HG03342 (cell line): Measurements from ENCODE around the gene KDSR.
"Not testable (repeated sequence)": the region's sequence is repeated elsewhere in the genome, so short reads cannot be mapped to it uniquely, and the experiment has no call there.

Source experiments
- ATAC-seq: cut with Tn5 transposase; IDR thresholded peaks from one replicate; pipeline ENCODE4 v1.9.1; 2021; ENCODE audit warnings: mild to moderate bottlenecking, moderate library complexity; ENCODE audit not compliant: unreplicated experiment

KDSR gene

DNA sequence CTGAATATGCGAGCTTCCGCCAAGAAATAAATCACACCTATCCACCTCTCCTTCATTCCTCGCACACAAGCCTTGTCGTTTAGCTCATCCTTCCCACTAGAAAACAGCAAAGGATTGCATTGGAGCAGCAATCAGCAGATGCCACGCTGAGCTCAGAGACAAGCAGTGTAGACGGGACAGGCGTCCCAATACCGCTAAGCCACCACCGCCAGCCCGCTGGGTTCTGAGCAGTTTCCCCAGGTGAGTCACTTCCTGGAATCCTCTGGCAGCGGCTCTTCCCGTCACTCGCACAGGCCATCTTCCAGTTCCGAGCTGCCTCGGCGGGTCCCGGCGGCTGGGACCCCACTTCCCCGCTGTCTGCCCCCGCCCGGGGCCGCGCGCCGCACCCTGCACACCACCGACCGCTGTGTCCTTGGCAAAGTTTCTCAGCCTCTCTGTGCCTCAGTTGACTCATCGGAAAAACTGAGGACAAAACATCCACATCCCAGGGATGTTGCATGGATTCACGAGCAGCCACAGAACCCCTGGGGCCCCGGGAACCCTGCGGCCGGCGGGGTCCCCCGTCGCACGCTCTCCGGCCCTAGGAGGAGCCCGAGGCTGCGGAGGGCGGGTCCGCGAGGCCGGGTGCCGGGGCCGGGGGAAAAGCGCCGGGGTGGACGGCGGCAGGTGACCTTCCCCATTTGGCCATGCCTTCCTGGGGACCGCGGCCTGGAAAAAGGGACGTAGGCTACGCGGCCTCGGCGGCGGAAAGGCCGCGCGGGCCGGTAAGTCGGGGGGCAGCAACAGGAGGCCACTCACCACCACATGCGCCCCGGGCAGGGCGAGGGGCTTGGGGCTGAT, 573 bp downstream of the KDSR start:
- peak; percentile 29 for ATAC-seq

DNA sequence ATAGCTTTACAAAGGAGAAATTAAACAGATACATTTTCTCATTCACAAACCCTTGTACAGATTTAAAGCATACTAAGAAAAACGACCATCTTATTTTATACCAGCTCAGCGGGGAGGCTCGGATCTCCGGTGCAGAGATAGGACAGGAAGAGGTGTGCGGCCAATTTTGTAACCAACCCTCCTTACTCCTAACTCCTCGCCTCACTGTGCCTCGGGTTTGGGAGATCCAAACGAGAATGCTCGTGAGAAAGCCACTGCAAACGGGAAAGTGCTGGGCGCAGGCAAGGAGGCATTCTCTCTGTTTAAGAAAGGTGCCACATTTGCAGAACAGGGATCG, 1.2 kb downstream of the KDSR start:
- ATAC-seq, result no peak

DNA sequence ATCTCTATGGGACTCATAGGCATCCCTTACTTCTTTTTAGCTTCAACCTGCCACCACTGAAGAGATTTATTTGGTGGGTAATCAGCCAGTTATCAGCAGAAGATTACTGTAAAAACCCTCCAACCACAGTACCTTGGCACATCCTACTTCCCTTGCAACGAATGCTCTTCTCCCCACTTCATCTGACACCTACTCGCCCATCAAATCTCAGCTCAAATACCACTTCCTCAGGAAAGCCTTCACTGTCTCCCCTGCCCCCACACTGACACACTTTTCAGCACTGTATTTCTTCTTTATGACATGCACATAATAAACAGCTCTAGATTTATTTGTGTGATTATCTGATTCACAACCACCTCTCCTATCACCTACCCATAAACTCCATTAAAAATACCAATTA, 3.1 kb downstream of the KDSR start:
- ATAC-seq, result no peak

DNA sequence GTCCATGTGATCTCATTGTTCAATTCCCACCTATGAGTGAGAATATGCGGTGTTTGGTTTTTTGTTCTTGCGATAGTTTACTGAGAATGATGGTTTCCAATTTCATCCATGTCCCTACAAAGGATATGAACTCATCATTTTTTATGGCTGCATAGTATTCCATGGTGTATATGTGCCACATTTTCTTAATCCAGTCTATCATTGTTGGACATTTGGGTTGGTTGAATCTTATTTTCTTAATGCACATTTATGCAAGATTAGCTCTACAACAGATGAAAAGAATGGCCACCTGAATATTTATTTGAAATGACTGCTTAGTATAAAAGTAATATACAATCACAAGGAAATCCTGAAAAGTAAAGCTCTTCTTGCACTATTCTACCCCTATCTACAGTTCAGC, 3.6 kb downstream of the KDSR start:
- ATAC-seq, result not testable (repeated sequence)

DNA sequence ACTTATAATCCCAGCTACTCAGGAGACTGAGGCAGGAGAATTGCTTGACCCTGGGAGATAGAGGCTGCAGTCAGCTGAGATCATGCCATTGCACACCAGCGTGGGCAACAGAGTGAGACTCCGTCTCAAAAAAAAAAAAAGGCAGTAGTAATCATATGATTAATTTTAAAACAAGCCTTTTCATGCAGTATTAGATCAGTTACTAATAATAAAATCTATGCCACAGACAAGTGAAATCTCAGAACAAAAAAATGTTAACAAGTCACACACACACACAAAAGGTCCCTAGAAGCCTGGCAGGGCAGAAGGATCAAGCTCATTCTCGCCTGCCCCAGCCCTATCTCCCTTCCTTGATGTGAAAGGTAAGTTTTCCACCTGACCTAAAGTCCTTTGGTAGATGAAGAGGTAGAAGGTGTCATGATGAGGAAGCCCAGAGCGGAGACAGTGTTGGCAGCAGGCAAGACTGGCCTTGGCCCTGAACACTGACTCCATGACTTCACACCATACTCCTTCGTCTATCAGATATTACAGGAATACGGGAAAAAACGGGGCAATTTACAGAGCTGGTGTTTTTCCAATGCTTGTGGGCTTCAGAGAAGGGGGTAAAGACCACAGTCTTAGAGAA, 10.6 kb downstream of the KDSR start:
- ATAC-seq, result no peak

DNA sequence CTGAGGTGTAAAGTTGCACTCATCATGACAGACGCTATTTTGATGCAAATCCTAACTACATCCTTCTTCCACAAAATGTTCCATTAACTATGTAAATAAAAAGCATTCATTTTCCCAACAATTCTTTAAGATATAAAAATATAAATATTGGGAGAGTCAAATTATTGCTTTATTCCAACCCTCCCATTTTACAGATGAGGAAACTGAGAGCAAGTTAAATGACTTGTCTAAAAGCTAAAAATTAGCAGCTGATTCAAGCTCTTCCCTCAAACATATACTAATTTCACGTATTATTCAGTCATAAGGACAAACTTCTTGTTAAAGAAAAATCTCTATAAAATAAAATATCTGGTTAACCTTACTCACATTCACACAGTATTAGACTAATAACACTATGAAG, 16.8 kb downstream of the KDSR start:
- no peak for ATAC-seq

DNA sequence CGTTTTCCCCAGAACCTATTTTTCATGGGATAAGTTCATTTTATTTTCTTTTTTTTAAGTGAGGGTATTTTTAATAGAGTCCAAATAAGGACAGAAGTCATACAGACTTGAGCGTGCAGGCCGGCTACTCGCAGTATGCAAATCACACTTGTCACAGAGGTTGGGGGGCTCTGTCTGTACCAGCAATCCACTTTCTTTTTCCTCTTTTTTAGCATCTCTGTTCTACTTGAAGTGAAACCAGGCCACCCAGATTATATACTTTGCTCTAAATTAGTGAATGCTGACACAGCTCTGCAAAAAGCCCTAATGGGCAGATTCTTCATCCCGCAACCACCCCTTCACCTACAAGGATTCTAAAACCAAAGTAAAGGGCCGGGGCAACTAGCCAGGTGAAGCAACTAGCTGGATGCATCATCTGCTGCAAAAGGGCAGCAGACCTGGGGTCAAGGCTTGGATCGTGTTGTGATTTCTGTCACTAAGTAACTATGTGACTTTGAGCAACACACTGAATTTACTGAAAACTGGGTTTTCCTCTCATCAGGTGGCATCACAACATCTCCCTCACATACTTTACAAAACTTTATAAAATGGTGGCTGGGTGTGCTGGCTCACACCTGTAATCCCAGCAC, 18.4 kb downstream of the KDSR start:
- ATAC-seq, result peak; percentile 51

DNA sequence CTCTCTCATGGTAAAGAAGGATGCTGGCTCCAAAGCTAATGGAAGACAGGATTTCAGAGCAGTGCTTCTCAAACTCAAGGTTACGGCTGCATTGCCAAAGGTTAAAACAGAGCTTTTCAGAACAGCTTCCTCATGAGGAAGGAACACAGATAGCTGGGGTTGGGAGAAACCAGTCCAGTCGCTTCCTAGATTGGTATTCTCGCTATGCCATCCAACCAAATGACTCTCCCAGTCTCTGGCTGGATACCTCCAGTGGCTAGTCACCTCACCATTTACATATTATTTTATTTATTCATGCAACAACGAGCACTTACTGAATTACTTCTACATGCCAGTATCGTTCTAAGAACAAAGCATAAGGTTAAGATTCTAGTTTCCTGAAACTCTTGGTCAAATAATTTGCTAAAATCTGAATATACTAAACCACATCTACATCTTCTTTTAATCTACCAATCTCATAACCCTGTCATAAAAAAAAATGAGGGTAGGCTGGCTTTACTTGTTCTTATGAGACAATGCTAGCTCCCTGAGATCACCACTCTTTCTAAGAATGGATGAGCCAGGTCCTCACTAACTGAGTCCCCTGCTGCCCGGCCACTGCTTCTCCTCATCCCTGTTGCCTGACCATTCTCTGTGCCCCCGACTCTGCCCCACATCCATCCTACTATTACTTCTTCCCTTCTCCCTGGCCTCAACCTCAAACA, 20.4 kb downstream of the KDSR start:
- ATAC-seq, result no peak

DNA sequence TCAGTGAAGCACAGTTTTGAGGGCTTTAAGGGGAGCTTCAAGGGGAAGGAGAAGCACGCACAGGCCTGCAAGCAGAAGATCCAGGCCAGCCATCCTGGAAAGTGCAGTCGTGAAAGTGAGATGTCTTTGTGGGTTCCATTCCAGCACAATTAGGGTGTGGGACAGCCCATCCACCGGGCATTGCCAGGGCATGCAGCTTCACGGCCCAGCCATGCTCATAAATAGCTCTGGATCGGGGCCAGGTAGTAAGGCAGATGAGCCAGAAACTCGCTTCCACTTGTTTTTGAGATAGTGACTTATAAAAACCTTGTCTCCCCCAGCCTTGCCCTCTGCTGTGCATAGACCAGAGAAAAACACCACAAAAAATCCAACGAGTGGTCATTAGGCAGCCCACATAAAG, 21.0 kb downstream of the KDSR start:
- ATAC-seq, result no peak

DNA sequence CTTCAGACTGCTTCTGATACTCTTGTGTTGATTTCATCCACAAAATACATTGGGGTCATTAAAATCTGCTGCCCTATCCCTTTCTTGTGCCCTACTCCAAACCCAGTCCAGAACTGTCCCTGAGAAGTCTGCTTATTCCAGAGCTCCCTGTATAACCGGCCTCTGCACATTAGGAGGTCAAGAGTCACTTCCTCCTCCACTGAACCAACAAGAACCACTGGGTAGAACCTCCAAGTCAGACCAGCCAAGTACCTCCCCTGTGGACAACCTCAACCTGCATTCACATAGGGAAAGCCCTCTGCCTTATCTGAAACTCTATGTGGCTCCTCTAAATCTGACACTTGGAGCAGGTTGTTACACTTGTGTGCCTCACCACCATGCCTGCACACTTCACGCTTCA, 22.1 kb downstream of the KDSR start:
- no peak for ATAC-seq

DNA sequence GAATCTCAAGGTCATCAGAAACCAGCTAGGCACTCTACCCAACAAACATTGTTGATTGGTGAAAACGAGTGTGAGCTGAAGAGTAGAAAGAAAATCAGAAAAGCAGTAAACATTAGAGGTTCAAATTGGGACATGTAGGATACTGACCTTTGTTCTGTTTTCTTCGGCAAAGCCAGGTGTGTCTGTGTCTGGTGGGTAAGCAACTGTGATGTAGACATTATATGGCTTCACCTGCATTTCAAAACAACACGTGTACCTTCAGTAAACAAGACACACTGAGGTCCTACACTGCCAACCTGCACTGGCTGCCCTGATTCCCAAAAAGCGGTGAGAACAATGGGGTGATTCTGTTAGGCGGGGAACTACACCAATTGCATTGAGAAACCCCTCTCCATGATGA, 22.7 kb downstream of the KDSR start:
- no peak for ATAC-seq

DNA sequence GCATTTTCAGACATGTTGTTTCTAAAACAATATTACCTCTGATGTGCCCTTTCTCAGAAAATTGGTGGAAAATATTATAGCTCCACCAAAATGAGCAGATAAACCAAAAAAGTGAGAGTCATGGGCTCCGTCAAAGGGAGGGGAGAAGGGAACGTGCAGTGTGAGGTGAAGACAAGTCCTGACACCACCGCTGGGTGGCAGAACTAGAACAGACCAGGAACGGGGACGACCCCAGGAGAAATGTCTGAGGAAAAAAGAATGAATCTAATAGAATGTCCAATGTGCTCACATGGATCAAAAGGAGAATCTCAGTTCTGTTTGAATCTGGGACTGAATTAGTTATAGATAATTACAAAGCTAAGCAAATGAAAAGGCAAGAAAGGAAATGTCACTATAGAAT, 24.8 kb downstream of the KDSR start:
- ATAC-seq, result no peak

DNA sequence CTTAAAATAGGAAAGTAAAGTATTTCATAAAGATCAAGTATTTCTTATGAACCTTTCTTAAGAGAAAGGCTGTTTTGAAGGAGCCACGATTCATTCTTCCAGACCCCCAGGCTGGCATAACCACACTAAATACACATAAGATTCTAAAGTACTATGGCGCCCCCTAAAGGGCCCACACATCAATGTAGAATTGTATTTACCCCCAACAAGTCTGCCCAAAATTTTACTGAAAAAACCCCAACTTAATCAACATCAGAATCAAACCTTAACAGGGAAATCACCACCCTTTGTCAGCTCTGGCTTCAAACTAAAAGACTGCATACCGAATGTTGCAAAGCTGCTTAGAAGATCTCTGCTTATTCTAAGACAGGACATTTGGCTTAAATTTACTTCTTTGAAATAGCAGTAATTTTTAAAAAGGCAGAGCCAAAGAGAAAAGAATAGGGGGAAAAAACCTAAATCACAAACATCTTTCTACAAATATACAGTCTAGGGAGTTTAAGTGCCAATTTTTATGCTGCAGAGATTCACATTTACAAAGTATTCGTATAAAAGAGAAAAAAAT, 27.0 kb downstream of the KDSR start:
- ATAC-seq, result no peak

DNA sequence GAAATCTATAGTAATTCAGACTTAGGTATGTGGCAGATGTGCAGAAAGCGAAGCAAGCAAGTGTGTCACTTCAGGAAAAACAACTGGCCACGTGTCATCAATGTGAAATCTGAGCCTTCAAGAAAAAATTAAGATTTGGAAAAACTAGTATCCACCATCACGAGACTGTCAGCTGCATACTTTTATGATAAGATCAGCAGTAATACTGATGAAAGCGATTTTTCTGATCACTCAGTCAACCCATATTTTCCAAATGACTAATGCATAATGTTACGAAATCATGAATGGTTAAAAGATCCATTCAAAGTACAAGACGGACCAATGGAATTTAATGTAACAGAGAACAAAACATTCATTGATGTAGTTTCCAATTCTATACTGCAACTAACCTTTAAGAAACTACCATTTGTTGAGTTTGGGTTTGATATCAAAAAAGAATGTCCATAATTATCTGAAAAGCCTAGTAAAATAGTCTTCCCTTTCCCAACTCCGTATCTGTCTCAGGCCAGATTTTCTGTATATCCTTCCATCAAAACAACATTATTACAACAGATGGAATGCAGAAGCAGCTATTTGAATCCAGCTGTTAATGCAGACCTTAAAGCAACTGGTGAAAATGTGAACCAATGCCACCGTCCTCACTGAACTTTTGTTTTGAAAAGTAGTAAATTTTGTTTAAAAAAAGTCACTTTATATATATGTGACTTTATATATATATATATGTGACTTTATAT, 30.5 kb downstream of the KDSR start:
- ATAC-seq, result no peak

DNA sequence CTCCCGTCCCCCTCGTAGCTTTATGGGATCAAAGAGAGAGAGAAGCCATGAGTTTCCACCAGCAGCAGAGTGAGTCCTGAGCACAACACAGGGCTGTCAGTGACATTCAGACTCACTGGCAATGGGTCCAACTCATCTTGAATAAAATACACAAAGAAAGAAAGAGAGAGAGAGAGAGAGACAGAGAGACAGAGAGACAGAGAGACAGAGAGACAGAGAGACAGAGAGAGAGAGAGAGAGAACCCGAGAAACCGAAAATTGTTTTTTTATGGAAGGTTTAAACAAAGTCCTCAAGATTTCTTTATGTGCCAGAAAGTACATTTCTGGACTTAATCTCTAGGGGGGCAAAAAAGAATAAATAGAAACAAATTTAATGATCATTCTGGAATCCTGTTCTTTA, 35.9 kb downstream of the KDSR start:
- no peak for ATAC-seq

DNA sequence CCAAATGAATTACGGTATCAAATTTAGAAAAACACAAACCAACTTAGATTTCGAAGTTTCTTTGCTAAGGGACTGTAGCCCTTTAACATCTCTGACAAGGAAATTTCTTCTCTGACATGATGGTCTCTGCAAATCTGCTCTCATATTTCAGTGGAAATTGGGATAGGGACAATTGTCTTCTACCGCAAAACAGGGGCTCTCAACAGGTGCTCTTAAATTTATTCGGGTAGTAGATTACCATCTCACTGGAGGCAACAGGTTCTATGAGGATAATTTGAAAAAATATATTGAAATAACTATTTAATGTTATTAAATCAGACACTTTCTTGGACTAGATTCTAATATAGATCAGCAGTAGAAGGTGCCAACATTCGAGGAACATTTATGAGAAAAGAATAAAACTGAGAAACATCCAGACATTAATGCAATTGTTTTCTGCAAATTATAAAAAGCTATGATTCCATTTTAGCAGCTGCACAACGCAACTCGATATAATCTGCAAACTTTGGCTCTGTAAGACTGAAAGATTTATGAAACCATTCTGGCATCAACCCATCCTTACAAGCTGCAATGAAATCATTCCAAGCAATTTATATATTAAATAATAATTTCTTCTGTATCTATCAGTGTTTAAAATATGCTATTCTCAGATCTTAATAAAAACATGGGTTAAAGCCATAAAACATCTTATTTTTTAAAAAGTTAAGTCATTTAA, 37.4 kb downstream of the KDSR start:
- no peak for ATAC-seq

DNA sequence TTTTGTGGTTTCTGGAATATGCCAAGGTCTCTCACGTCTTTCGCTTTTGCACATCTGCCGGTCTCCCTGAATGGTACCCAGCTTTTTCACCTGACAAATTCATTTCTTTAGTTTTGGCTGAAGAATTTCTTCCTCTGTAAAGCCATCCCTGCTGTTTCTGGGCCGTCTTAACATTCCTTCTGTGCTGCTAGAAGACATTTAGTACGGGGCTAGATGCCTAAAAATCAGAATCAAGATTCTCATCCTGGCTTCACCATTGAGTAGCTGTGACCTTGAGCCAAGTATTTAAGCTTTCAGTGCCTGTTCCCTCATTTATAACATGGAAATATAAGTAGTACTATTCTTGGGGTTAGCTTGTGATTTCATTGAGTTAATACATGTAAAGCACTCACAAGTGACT, 41.0 kb downstream of the KDSR start:
- ATAC-seq, result no peak

DNA sequence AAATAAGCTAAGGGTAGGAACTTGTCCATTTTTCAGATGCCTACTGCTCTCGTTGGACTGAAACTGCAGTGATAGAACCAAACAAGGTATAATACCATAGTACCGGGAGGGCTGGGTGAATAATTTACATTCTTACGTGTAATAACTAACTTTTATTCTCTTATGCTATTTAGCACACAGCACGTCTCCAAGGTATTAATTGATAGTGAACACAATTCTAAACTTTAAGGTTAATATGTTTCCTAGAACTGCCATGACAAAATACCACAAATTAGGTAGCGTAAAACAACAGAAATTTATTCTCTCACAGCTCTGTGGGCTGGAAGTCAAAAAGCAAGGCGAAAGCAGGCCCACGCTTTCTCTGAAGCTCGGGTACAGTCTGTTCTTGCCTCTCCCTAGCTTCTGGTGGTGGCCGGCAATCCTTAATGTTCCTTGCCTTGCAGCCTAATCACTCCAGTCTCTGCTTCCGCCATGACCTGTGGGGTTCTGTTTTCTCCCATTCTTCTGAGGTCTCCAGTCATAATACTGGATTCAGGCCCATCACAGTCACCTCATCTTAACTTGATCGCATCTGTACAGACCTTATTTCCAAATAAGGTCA, 41.8 kb downstream of the KDSR start:
- ATAC-seq, result no peak

DNA sequence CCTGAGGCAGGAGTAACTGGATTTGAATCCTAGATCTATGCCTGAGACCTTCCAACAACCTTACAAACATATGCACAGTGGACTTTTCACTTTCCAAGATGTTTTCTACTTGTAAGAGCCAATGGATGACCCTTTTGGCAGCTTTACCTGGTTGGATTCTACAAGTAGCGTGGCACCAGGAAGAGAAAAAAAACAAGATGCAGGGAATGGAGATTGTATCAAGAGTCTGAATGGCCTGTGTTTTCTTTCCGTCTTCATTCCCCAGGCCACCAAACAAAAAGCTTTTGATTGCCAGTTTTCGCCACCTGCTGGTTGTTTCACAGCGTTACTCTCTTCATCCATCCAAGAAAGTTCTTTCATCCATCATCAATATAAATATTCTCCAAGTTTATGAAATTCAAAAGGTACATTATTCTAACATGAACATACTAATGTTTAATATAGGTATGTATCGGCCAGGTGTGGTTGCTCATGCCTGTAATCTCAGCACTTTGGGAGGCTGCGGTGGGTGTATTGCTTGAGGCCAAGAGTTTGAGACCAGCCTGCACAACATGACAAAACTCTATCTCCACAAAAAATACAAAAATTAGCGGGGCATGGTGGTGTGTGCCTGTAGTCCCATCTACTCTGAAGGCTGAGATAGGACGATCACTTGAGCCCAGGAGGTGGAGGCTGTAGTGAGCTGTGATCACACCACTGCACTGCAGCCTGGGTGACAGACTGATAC, 43.9 kb downstream of the KDSR start:
- no peak for ATAC-seq
